Peyer's patch (tissue), 4 donors: ENCODE data around the gene KRT85. TPM values are rescaled to one million over a fixed set of nuclear protein-coding genes. Genes with fewer than 3 reads are reported as not detected.
A peak's percentile ranks its signal among the peaks of the same experiment; 100 is the strongest.

Source experiments
- DNase-seq, 3 donors: peaks; one replicate each; pipeline ENCODE4 v3.0.0-alpha.2; 2017 to 2019
- H3K27ac ChIP-seq, 4 donors: fragments of 200-600 bp; sonication (generic); one replicate each; pipeline ENCODE4 v1.5.1; 2016 to 2019
- H3K27me3 ChIP-seq, 2 donors: fragments of 200-600 bp; sonication (generic); one replicate each; pipeline ENCODE4 v1.5.1; 2019
- H3K36me3 ChIP-seq, 3 donors: fragments of 200-600 bp; sonication (generic); one replicate each; pipeline ENCODE4 v1.5.1; 2016 to 2019
- H3K4me1 ChIP-seq, 4 donors: fragments of 200-600 bp; sonication (generic); one replicate each; pipeline ENCODE4 v1.5.1; 2016 to 2019
- H3K4me3 ChIP-seq, 4 donors: fragments of 200-600 bp; sonication (generic); 1 replicate in 3 of 4; 2 replicates in 1 of 4; pipeline ENCODE4 v1.5.1; 2016 to 2019; ENCODE audit warnings: mild to moderate bottlenecking in 1 of 4
- H3K9me3 ChIP-seq, 4 donors: fragments of 200-600 bp; sonication (generic); one replicate each; pipeline ENCODE4 v1.5.1; 2016 to 2019; ENCODE audit warnings: mild to moderate bottlenecking in 1 of 4
- CTCF ChIP-seq, 6 experiments: fragments of 450-650 bp in 4 of 6; fragments of 200-600 bp in 2 of 6; sonication (generic) in 1 of 6; IDR thresholded peaks; one replicate each; pipeline ENCODE4 v1.5.1; 2017 to 2019; ENCODE audit warnings: antibody characterized with exemption in 6 of 6, mild to moderate bottlenecking in 3 of 6, moderate library complexity in 1 of 6
- POLR2A ChIP-seq, 2 donors: fragments of 450-650 bp; IDR thresholded peaks; one replicate each; pipeline ENCODE4 v1.5.1; 2017; ENCODE audit warnings: antibody characterized with exemption in 2 of 2, mild to moderate bottlenecking in 2 of 2, moderate library complexity in 2 of 2
- total RNA-seq, 4 donors: library from RNA; depleted of rRNA; stranded (reverse); fragments of >200 nt; gene quantifications; one replicate each; pipeline ENCODE4 v1.1.0, GENCODE V29; 2016

Gene KRT85
- total RNA-seq, 4 donors from 2014 or later = not detected

- Histone ChIP-seq H3K27ac (no peak overlapping the region), H3K9me3 (no peaks in the 10 kb centered on the region), H3K4me1 (no peaks in the 10 kb centered on the region), H3K27me3 (no peaks in the 10 kb centered on the region), H3K4me3 (no peak overlapping the region), H3K36me3 (no peaks in the 10 kb centered on the region)
- TF ChIP-seq CTCF (IDR thresholded peaks at IDR 0.05) (no peak), POLR2A (IDR thresholded peaks at IDR 0.05) (no peak)
- peak in 2 of 3 donors; percentile 19 to 30 for DNase-seq
These were observed 44.3 kb downstream of the KRT85 start for GRCh38 chr12:52323001-52323400.

- no peaks in the 10 kb centered on the region for H3K4me1 ChIP-seq
- peak in 2 of 3 donors; percentile 13 to 16 for DNase-seq
- no peaks in the 10 kb centered on the region for H3K36me3 ChIP-seq
- H3K27me3 ChIP-seq = no peaks in the 10 kb centered on the region
- no peaks in the 10 kb centered on the region for H3K9me3 ChIP-seq
- H3K27ac ChIP-seq = no peak overlapping the region
- TF ChIP-seq CTCF (IDR thresholded peaks at IDR 0.05) = no peak
- no peak for TF ChIP-seq POLR2A (IDR thresholded peaks at IDR 0.05)
- H3K4me3 ChIP-seq = no peak overlapping the region
These were observed 45.2 kb downstream of the KRT85 start for GRCh38 chr12:52322069-52322468.

GRCh38 chr12:52321418-52321817 is 45.9 kb downstream of the KRT85 start:
- DNase-seq = peak in 2 of 3 donors; percentile 22 to 32
- H3K36me3 ChIP-seq = no peaks in the 10 kb centered on the region
- TF ChIP-seq CTCF (IDR thresholded peaks at IDR 0.05) = no peak
- no peak for TF ChIP-seq POLR2A (IDR thresholded peaks at IDR 0.05)
- no peaks in the 10 kb centered on the region for H3K4me1 ChIP-seq
- H3K27ac ChIP-seq = no peak overlapping the region
- no peaks in the 10 kb centered on the region for H3K27me3 ChIP-seq
- no peaks in the 10 kb centered on the region for H3K9me3 ChIP-seq
- H3K4me3 ChIP-seq = no peak overlapping the region

- TF ChIP-seq CTCF (IDR thresholded peaks at IDR 0.05) (no peak), POLR2A (IDR thresholded peaks at IDR 0.05) (no peak)
- H3K4me3 ChIP-seq = no peak within 1 kb of the TSS
- peak in 2 of 3 donors; percentile 16 to 21 for DNase-seq
- H3K4me1 ChIP-seq = no peaks in the 10 kb centered on the region
- no peaks in the 10 kb centered on the region for H3K9me3 ChIP-seq
- H3K27ac ChIP-seq = no peak within 1 kb of the TSS
- H3K36me3 ChIP-seq = no peaks in the 10 kb centered on the region
- H3K27me3 ChIP-seq = no peaks in the 10 kb centered on the region
These were observed 46.4 kb downstream of the KRT85 start, which contains the start of gene KRT83 for GRCh38 chr12:52320784-52321400. KRT83 (minus strand) TSS chr12:52321398; CDS start chr12:52321335, 63 bp downstream.

GRCh38 chr12:52319097-52319496 is 48.2 kb downstream of the KRT85 start:
- H3K9me3 ChIP-seq = no peaks in the 10 kb centered on the region
- H3K27ac ChIP-seq = no peak overlapping the region
- TF ChIP-seq POLR2A (IDR thresholded peaks at IDR 0.05) (no peak), CTCF (IDR thresholded peaks at IDR 0.05) (no peak)
- no peaks in the 10 kb centered on the region for H3K27me3 ChIP-seq
- no peaks in the 10 kb centered on the region for H3K36me3 ChIP-seq
- peak in 2 of 3 donors; percentile 24 to 27 for DNase-seq
- no peaks in the 10 kb centered on the region for H3K4me1 ChIP-seq
- H3K4me3 ChIP-seq = no peak overlapping the region
